ENCODE measurements around the gene SHFL.

SHFL gene

GRCh38 chr19:10135551-10136334 lies 49.6 kb downstream of the SHFL start:
- H2AFZ ChIP-seq (ENCODE audit: low read length, unreplicated experiment): no peak overlapping the region
- peaks cover 12% of the 10 kb centered on the region for H3K4me1 ChIP-seq (ENCODE audit: control insufficient read depth, insufficient read depth, low read length, unreplicated experiment)
- H3K27ac ChIP-seq (ENCODE audit: low read depth, low read length): no peak overlapping the region
- H3K79me2 ChIP-seq (ENCODE audit: control insufficient read depth, insufficient read depth, low read length, unreplicated experiment): no peaks in the 10 kb centered on the region
- no peaks in the 10 kb centered on the region; the same call in 1 of the 2 replicates for H3K36me3 ChIP-seq (ENCODE audit: insufficient read depth, low read length)
- no peak overlapping the region for H3K4me3 ChIP-seq (ENCODE audit: low read depth, low read length)
- no peaks in the 10 kb centered on the region for H3K27me3 ChIP-seq (ENCODE audit: insufficient read depth, low read length)

DNA sequence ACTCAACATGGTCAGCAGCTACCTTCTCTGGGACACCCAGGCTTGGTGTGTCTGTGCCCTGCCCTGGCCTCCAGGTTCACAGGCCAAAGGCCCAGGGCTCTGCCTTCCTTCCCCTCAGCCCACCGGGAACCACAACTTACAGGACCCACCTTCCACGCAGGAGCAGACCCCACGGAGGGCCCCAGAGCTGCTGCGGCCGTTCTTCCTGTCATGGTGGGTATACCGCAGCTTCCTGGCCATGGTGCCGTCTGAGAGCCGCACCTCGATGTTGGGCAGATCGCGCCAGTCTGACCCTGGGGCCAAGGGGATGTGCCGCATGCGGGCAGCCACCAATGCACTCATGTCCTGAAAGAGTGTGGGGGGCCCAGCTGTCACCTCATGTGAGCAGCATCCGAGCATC lies 50.8 kb downstream of the SHFL start:
- Histone ChIP-seq H2AFZ (ENCODE audit: low read length, unreplicated experiment) (no peak overlapping the region), H3K4me1 (ENCODE audit: control insufficient read depth, insufficient read depth, low read length, unreplicated experiment) (peaks cover 2% of the 10 kb centered on the region), H3K36me3 (ENCODE audit: insufficient read depth, low read length) (no peaks in the 10 kb centered on the region; the same call in 1 of the 2 replicates), H3K4me3 (ENCODE audit: low read depth, low read length) (no peak overlapping the region), H3K27ac (ENCODE audit: low read depth, low read length) (no peak overlapping the region), H3K27me3 (ENCODE audit: insufficient read depth, low read length) (no peaks in the 10 kb centered on the region), H3K79me2 (ENCODE audit: control insufficient read depth, insufficient read depth, low read length, unreplicated experiment) (no peaks in the 10 kb centered on the region)

GRCh38 chr19:10137751-10138682 lies 51.9 kb downstream of the SHFL start:
- Histone ChIP-seq H3K4me3 (ENCODE audit: low read depth, low read length) (no peak overlapping the region), H2AFZ (ENCODE audit: low read length, unreplicated experiment) (no peak overlapping the region), H3K79me2 (ENCODE audit: control insufficient read depth, insufficient read depth, low read length, unreplicated experiment) (no peaks in the 10 kb centered on the region), H3K4me1 (ENCODE audit: control insufficient read depth, insufficient read depth, low read length, unreplicated experiment) (no peaks in the 10 kb centered on the region), H3K27ac (ENCODE audit: low read depth, low read length) (no peak overlapping the region), H3K27me3 (ENCODE audit: insufficient read depth, low read length) (no peaks in the 10 kb centered on the region), H3K36me3 (ENCODE audit: insufficient read depth, low read length) (peaks cover 3% of the 10 kb centered on the region; the same call in 1 of the 2 replicates)

- Histone ChIP-seq H3K4me3 (ENCODE audit: low read depth, low read length) (no peak overlapping the region), H3K4me1 (ENCODE audit: control insufficient read depth, insufficient read depth, low read length, unreplicated experiment) (no peaks in the 10 kb centered on the region), H3K79me2 (ENCODE audit: control insufficient read depth, insufficient read depth, low read length, unreplicated experiment) (no peaks in the 10 kb centered on the region), H3K27me3 (ENCODE audit: insufficient read depth, low read length) (no peaks in the 10 kb centered on the region), H3K36me3 (ENCODE audit: insufficient read depth, low read length) (0 out of 2 replicates have a peak, but pooled peaks cover 3% of the 10 kb centered on the region), H2AFZ (ENCODE audit: low read length, unreplicated experiment) (no peak overlapping the region), H3K27ac (ENCODE audit: low read depth, low read length) (no peak overlapping the region)
Observed at GRCh38 chr19:10138879-10139795, 53.0 kb downstream of the SHFL start.

- no peaks in the 10 kb centered on the region for H3K79me2 ChIP-seq (ENCODE audit: control insufficient read depth, insufficient read depth, low read length, unreplicated experiment)
- no peak overlapping the region for H3K4me3 ChIP-seq (ENCODE audit: low read depth, low read length)
- H2AFZ ChIP-seq (ENCODE audit: low read length, unreplicated experiment): no peak overlapping the region
- 0 out of 2 replicates have a peak, but pooled peaks cover 3% of the 10 kb centered on the region for H3K36me3 ChIP-seq (ENCODE audit: insufficient read depth, low read length)
- no peaks in the 10 kb centered on the region for H3K27me3 ChIP-seq (ENCODE audit: insufficient read depth, low read length)
- H3K27ac ChIP-seq (ENCODE audit: low read depth, low read length): no peak overlapping the region
- H3K4me1 ChIP-seq (ENCODE audit: control insufficient read depth, insufficient read depth, low read length, unreplicated experiment): no peaks in the 10 kb centered on the region
Observed at GRCh38 chr19:10139952-10140351, 53.8 kb downstream of the SHFL start.

DNA sequence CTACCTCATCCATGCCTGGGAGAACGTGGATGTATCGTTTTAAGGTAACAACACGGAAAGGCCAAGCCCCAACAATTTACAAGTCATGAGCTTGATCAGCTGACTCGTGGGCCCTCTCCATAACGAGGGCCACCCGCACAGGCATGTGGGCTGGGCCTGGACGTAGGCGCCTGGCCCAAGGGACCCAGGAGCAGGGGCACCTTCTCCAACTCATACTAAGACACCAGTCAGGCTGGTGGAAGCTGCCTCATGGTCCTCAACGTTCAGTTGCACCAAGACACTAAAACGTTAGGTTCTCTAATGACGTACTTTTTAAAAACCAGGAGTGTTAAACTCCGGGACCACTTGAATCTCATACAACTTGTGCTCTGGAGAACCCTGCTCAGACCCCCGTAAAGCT lies 55.4 kb downstream of the SHFL start:
- Histone ChIP-seq H3K79me2 (ENCODE audit: control insufficient read depth, insufficient read depth, low read length, unreplicated experiment) (no peaks in the 10 kb centered on the region), H3K4me3 (ENCODE audit: low read depth, low read length) (no peak overlapping the region), H3K4me1 (ENCODE audit: control insufficient read depth, insufficient read depth, low read length, unreplicated experiment) (no peaks in the 10 kb centered on the region), H3K36me3 (ENCODE audit: insufficient read depth, low read length) (0 out of 2 replicates have a peak, but pooled peaks cover 8% of the 10 kb centered on the region), H2AFZ (ENCODE audit: low read length, unreplicated experiment) (no peak overlapping the region), H3K27ac (ENCODE audit: low read depth, low read length) (no peak overlapping the region), H3K27me3 (ENCODE audit: insufficient read depth, low read length) (no peaks in the 10 kb centered on the region)

DNA sequence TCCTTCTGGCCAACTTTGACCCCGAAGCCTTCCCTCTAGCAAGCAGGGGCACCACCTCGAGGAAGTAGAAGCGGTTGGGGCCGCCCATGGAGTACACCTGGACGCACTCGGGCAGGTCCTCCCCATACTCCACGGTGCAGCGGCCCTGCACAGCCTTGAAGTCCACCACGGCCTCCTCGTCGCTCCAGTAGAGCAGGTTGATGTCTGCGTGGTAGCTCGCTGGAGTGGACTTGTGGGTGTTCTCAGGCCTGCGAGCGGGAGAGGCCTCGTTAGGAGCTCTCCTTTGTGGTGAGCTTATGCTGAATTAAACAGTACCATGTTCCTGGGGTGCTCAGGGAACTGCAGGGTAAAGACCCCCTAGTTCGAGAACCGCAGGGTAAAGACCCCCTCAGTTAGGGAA lies 55.9 kb downstream of the SHFL start:
- no peak overlapping the region for H3K27ac ChIP-seq (ENCODE audit: low read depth, low read length)
- no peaks in the 10 kb centered on the region for H3K27me3 ChIP-seq (ENCODE audit: insufficient read depth, low read length)
- no peak overlapping the region for H2AFZ ChIP-seq (ENCODE audit: low read length, unreplicated experiment)
- no peaks in the 10 kb centered on the region for H3K79me2 ChIP-seq (ENCODE audit: control insufficient read depth, insufficient read depth, low read length, unreplicated experiment)
- H3K36me3 ChIP-seq (ENCODE audit: insufficient read depth, low read length): 0 out of 2 replicates have a peak, but pooled peaks cover 8% of the 10 kb centered on the region
- no peak overlapping the region for H3K4me3 ChIP-seq (ENCODE audit: low read depth, low read length)
- H3K4me1 ChIP-seq (ENCODE audit: control insufficient read depth, insufficient read depth, low read length, unreplicated experiment): no peaks in the 10 kb centered on the region
